ENCODE results near the gene SDR42E1.
A peak's percentile ranks its signal among the peaks of the same experiment; 100 is the strongest.

Gene SDR42E1

DNA sequence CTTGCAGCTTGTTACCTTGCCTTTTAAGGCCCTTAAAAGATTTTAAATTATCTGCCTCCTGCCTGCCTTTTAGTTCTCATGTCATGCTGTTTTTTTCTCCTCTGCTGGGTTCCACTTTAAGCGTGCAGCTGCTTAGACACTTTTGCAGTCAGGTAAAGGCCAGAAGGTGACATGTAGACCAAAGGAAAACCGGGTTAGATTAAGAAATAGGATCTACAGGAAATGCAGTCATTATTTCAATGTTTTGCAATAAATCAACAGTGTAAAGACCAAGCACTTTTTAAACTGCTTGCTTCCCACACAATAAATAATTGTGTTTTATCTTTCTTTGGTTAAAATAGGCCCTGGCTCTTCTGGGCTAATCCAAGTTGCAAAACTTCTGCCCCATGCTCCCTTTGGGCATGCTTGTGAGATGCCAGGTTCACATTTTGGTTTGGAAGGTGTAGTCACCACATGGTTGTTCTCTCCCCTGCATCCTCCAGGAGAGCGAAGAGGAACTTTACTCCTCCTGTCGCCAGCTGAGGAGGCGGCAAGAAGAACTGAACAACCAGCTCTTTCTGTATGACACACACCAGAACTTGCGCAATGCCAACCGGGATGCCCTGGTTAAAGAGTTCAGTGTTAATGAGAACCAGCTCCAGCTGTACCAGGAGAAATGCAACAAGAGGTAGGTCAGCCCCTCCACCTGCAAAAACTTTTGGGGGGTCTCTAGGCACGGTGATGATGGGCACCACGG, 54.9 kb downstream of the SDR42E1 start:
- TF ChIP-seq, protein P1, sequence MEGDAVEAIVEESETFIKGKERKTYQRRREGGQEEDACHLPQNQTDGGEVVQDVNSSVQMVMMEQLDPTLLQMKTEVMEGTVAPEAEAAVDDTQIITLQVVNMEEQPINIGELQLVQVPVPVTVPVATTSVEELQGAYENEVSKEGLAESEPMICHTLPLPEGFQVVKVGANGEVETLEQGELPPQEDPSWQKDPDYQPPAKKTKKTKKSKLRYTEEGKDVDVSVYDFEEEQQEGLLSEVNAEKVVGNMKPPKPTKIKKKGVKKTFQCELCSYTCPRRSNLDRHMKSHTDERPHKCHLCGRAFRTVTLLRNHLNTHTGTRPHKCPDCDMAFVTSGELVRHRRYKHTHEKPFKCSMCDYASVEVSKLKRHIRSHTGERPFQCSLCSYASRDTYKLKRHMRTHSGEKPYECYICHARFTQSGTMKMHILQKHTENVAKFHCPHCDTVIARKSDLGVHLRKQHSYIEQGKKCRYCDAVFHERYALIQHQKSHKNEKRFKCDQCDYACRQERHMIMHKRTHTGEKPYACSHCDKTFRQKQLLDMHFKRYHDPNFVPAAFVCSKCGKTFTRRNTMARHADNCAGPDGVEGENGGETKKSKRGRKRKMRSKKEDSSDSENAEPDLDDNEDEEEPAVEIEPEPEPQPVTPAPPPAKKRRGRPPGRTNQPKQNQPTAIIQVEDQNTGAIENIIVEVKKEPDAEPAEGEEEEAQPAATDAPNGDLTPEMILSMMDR (IDR thresholded peaks at IDR 0.05; ENCODE audit: low read depth, low read length, missing control alignments) = no peak
- DNase-seq (ENCODE audit: extremely low read depth, low read depth) = no peak
- no peak overlapping the region for H3K4me3 ChIP-seq (replicated peaks; ENCODE audit: low read depth, low read length)

DNA sequence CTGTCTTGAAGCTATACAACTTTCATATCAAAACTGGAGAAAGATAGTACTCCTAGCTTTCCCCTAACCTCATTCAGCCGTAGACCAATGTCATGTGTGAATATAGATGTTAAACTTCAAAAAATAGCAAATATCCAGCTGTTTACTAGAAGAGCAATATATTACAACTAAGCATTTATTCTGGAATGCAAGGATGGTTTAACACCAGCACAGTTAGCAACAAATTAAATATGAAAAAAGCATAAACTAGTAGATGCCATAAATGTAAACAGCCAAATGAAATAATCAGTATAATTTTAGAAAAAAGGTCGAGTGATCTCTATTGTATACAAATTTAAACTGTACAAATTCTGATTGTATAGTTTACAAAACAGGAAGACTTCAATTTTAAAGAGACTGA, 59.7 kb downstream of the SDR42E1 start:
- H3K4me3 ChIP-seq (replicated peaks; ENCODE audit: low read depth, low read length) = no peak overlapping the region
- TF ChIP-seq, protein P1 (IDR thresholded peaks at IDR 0.05; ENCODE audit: low read depth, low read length, missing control alignments) = no peak
- DNase-seq (ENCODE audit: extremely low read depth, low read depth) = no peak

DNA sequence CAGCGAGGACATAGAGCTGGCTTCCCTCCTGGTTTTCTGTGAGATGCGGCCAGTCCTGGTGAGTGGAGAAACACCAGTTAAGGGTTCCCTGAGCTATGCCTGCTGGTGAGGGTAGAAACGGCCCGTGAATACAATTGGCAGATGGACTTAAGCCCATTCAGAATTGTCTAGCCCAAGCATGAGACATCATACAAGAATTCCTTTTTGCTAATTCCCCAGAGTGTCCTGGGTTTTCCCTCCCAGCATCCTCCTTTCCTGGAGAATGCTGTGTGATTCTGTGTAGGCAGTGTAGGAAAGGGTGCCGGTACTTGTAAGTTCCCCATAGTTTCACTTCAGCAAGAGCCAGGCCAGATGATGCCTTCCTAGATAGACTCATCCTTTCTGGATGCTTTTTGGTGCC, 65.1 kb downstream of the SDR42E1 start:
- TF ChIP-seq, protein P1 (IDR thresholded peaks at IDR 0.05; ENCODE audit: low read depth, low read length, missing control alignments) = no peak
- DNase-seq (ENCODE audit: extremely low read depth, low read depth) = no peak
- no peak overlapping the region for H3K4me3 ChIP-seq (replicated peaks; ENCODE audit: low read depth, low read length)

DNA sequence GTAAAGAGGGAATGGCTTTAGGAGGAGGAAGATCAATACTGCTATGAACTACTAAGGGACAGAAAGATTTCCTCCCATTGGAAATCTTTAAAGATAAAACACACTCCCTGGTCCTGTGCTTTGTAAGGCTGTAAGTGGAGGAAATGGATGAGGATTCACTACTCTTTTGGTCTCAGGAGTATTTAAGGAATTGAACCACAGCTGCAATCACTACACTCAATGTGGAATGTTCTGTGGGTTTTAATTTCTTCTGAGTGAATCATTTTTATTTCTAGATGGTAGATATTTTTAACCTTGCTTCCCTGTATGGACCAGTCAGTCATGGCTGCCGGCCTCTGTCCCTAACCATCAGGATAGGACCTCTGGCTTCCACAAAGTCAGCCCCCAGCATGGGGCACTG, 65.6 kb downstream of the SDR42E1 start:
- no peak for DNase-seq (ENCODE audit: extremely low read depth, low read depth)
- H3K4me3 ChIP-seq (replicated peaks; ENCODE audit: low read depth, low read length) = no peak overlapping the region

DNA sequence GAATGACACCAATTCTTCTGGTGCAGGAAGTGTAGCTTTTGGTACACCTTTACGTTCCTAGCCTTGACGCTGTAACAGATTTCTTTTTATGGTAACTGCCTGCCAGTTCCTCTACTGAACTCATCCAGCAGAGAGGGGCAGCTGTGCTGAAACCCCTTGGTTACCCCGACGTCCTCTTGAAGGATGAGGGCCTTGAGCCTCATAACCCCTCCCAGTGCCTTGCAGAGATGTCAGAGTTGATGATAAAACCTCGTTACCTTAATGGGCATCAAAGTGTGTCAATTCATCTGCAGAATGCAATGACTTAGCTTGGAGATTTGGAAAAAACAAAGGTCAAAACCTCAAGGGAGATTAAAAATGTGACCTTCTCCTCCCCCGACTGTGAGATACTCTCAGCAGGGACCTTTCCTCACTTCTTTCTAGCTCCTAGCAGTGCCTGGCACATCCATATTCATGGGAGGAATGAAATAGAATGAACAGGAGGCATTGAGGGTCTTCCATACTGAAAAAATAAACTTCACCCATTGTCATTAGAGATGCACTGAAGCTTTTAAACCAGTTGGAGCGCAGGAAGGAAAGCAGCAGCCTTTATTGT, 69.2 kb downstream of the SDR42E1 start:
- no peak for DNase-seq (ENCODE audit: extremely low read depth, low read depth)
- H3K4me3 ChIP-seq (replicated peaks; ENCODE audit: low read depth, low read length) = no peak overlapping the region
- TF ChIP-seq, protein P1 (IDR thresholded peaks at IDR 0.05; ENCODE audit: low read depth, low read length, missing control alignments) = no peak

More for the DNA sequence above, 65.6 kb downstream of the SDR42E1 start:
- TF ChIP-seq, protein P1 (IDR thresholded peaks at IDR 0.05; ENCODE audit: low read depth, low read length, missing control alignments) = no peak

DNA sequence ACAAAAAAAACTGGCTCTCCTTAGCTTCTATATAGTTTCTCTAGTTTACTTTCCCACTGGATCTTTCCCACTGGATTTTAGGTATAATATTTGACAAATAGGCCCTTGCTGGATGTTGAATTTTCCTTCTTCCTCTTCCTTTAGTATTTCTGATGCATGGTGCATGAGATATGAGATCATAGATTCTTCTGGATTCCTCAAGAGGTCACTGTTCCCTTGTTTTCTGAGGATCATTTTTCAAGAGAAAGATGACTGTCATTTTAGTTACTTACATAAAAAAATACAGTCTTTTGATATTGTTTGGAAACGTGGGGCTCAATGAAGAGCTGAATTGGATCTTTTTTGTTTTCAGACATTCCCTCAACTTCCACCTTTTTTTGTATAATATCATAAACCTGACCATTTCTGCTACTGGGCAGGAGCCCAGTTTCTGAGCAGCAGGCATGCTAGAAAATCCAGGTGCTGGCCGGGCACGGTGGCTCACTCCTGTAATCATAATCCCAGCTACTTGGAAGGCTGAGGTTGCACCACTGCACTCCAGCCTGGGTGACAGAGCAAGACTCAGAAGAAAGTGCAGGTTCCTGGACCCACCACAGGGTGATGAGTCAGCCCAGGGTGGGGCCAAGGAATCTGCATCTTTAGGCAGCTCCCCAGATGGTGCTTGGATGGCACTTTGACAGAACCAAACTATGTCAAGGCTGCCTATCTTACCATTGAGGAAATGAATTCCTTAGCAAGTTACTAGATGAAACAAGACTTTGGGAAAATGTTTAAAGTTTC, 70.3 kb downstream of the SDR42E1 start:
- TF ChIP-seq, protein P1 (IDR thresholded peaks at IDR 0.05; ENCODE audit: low read depth, low read length, missing control alignments) = peak; percentile 22
- H3K4me3 ChIP-seq (replicated peaks; ENCODE audit: low read depth, low read length) = no peak overlapping the region
- no peak for DNase-seq (ENCODE audit: extremely low read depth, low read depth)
